DOHH2 (cell line): ENCODE data around the gene UNC13D.

ENCODE experiments used
- H3F3A ChIP-seq: fragments of 200-600 bp; sonication (generic), shearing (Covaris generic); 2 replicates; pipeline ENCODE4 v1.6.0; 2016; ENCODE audit warnings: antibody characterized with exemption, mild to moderate bottlenecking; ENCODE audit not compliant: control insufficient read depth, insufficient read depth
- H3K27ac ChIP-seq: fragments of 200-600 bp; sonication (generic); 2 replicates; pipeline ENCODE4 v1.5.1; 2014; ENCODE audit warnings: low read depth, mild to moderate bottlenecking, low read length, moderate library complexity
- H3K27me3 ChIP-seq: fragments of 200-600 bp; sonication (generic); 2 replicates; pipeline ENCODE4 v1.6.1; 2014; ENCODE audit warnings: mild to moderate bottlenecking, low read length, mixed read lengths; ENCODE audit not compliant: control insufficient read depth
- H3K36me3 ChIP-seq: fragments of 200-600 bp; sonication (generic); 2 replicates; pipeline ENCODE4 v1.6.1; 2014; ENCODE audit warnings: mild to moderate bottlenecking, low read length, moderate library complexity, mixed read lengths; ENCODE audit not compliant: control insufficient read depth
- H3K4me1 ChIP-seq: fragments of 200-600 bp; sonication (generic); 2 replicates; pipeline ENCODE4 v1.6.1; 2014; ENCODE audit warnings: mild to moderate bottlenecking, low read length, mixed read lengths; ENCODE audit not compliant: control insufficient read depth
- H3K4me2 ChIP-seq: fragments of 200-600 bp; sonication (generic); 2 replicates; pipeline ENCODE4 v1.6.0; 2014; ENCODE audit warnings: mild to moderate bottlenecking, low read length, moderate library complexity
- H3K4me3 ChIP-seq: fragments of 200-600 bp; sonication (generic); 2 replicates; pipeline ENCODE4 v1.5.1; 2014; ENCODE audit warnings: mild to moderate bottlenecking, low read length, mixed read lengths
- H3K79me2 ChIP-seq: fragments of 200-600 bp; sonication (generic); 2 replicates; pipeline ENCODE4 v1.6.1; 2014; ENCODE audit warnings: mild to moderate bottlenecking, low read length, mixed read lengths; ENCODE audit not compliant: control insufficient read depth
- H3K9me2 ChIP-seq: fragments of 200-600 bp; sonication (generic); replicated peaks from 2 replicates; pipeline ENCODE4 v1.6.1; 2014; ENCODE audit warnings: mild to moderate bottlenecking, low read length, mixed read lengths; ENCODE audit not compliant: control insufficient read depth
- H3K9me3 ChIP-seq: fragments of 200-600 bp; sonication (generic); 2 replicates; pipeline ENCODE4 v1.6.1; 2014; ENCODE audit warnings: antibody characterized with exemption, low read length, mixed read lengths; ENCODE audit not compliant: control insufficient read depth, insufficient read depth
- H4K20me1 ChIP-seq: fragments of 200-600 bp; sonication (generic); 2 replicates; pipeline ENCODE4 v1.6.0; 2014; ENCODE audit warnings: low read depth, mild to moderate bottlenecking, antibody characterized with exemption, low read length, moderate library complexity; ENCODE audit not compliant: control insufficient read depth, insufficient read depth
- EZH2phosphoT487 ChIP-seq: fragments of 200-600 bp; sonication (generic); IDR thresholded peaks from 2 replicates; pipeline ENCODE4 v1.6.1; 2017; ENCODE audit warnings: borderline replicate concordance, mild to moderate bottlenecking, antibody characterized with exemption, low read length, moderate library complexity, mixed read lengths
- TF ChIP-seq, protein P1 (sequence below): fragments of 200-600 bp; sonication (generic); IDR thresholded peaks from one replicate; pipeline ENCODE4 v1.5.1; 2014; ENCODE audit warnings: antibody characterized with exemption, mild to moderate bottlenecking, low read depth, low read length; ENCODE audit not compliant: poor library complexity, severe bottlenecking

UNC13D gene

DNA sequence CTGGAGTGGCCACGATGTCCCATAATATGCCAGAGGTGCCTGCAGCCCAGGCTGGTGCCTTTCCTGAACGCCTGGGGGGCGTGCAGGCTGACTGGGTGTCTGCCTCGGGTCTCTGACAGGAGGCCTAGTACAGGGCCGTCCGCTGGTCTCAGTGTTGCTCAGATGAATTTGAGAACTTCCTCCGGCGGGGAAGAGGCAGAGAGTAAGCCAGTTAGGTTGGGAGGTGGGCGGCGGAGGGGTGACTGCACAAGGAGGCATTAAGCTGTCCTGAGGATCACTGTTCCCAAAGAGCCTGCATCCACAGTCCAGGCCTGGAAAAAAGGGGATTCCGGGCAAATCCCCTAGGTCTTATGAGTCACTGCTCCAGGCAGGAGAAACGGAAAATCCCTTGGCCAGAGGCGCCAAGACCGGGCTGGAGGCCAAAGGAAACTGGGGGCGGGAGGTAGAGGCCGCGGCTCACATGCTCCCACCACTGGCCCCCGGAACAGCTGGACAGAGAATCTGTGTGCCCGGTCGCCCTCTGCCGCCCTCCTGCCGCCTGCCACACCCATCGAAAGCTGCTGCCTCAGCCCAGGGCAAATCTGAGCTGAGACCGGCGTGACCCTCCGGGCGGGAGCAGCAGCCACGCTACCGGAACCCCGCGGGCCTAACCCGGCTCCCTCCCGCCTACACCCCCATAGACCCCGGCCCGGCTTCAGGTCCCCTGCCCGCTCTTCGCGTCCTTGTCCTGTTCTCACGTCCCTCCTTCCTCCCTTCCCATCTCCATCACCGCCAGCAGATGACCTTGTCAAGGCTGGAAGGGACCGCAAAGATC is 32.9 kb upstream of the UNC13D start:
- Histone ChIP-seq H3K27me3 (peaks cover 11% of the 10 kb centered on the region), H3K4me3 (peak overlapping the region; percentile 75), H3K27ac (peak overlapping the region; percentile 80), H3F3A (0 out of 2 replicates have a peak, but pooled peaks cover 6% of the 10 kb centered on the region), H3K79me2 (peaks cover 15% of the 10 kb centered on the region), H4K20me1 (no peaks in the 10 kb centered on the region), H3K9me3 (no peaks in the 10 kb centered on the region), H3K4me2 (peak overlapping the region; percentile 98), H3K4me1 (peaks cover 40% of the 10 kb centered on the region), H3K36me3 (peaks cover 10% of the 10 kb centered on the region), H3K9me2 (no peaks in the 10 kb centered on the region)
- no peak for TF ChIP-seq EZH2phosphoT487
- TF ChIP-seq, protein P1, sequence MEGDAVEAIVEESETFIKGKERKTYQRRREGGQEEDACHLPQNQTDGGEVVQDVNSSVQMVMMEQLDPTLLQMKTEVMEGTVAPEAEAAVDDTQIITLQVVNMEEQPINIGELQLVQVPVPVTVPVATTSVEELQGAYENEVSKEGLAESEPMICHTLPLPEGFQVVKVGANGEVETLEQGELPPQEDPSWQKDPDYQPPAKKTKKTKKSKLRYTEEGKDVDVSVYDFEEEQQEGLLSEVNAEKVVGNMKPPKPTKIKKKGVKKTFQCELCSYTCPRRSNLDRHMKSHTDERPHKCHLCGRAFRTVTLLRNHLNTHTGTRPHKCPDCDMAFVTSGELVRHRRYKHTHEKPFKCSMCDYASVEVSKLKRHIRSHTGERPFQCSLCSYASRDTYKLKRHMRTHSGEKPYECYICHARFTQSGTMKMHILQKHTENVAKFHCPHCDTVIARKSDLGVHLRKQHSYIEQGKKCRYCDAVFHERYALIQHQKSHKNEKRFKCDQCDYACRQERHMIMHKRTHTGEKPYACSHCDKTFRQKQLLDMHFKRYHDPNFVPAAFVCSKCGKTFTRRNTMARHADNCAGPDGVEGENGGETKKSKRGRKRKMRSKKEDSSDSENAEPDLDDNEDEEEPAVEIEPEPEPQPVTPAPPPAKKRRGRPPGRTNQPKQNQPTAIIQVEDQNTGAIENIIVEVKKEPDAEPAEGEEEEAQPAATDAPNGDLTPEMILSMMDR: no peak

DNA sequence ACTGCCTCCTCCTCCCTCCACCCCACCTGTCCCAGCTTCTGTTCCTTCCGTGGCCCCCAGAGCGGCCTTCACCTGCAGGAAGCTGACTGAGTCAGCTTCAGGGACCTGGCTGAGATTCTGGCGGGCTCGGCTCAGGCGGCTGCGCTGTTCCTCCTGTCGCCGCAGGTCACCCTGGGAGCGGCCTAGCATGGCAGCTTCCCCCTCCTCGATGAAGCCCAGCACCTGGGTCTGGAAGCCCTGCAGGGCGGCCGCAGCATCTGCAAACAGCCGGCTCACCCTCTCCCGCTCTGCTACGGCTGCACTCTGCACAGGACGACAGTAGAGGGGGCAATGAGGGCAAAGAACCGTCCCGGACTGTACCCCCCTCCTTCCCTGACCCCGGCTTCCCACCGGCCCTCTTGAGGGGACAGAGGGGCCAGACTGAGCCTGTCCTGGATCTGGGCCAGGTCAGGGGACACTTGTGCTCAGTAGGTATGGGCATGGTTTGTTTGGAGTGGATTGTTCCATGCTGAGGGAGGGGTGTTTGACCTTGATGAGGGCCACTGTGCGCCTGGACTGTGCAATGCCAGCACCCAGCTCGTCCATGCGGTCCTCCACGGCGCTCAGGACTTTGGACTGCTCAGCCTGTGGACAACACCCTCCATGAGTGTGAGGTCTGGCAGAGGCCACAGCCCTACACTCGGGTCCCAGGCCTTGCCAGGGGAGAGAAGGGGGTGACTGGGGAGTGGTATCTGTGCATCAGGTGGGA is 32.2 kb upstream of the UNC13D start:
- TF ChIP-seq, protein P1: peak; percentile 74
- no peak for TF ChIP-seq EZH2phosphoT487
- Histone ChIP-seq H4K20me1 (no peaks in the 10 kb centered on the region), H3K27me3 (peaks cover 9% of the 10 kb centered on the region), H3K79me2 (peaks cover 15% of the 10 kb centered on the region), H3K4me3 (peak overlapping the region; percentile 75), H3K9me2 (no peaks in the 10 kb centered on the region), H3K4me1 (peaks cover 40% of the 10 kb centered on the region), H3K9me3 (no peaks in the 10 kb centered on the region), H3K27ac (peak overlapping the region; percentile 80), H3F3A (0 out of 2 replicates have a peak, but pooled peaks cover 6% of the 10 kb centered on the region), H3K36me3 (peaks cover 10% of the 10 kb centered on the region), H3K4me2 (peak overlapping the region; percentile 98)

DNA sequence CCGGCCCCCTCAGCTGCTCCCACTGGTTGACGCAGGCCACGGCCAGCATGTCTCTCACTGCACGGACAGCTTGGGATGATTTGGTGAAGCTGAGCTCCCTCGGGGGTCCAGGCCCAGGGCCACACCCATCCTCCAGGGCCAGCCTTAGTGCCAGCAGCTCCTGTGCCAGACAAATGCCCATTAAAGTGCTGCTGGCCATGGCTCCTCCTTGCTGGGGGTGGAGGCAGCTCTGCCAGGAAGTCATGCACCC is 31.7 kb upstream of the UNC13D start:
- no peak for TF ChIP-seq EZH2phosphoT487
- TF ChIP-seq, protein P1: no peak
- H3K27me3 ChIP-seq: peaks cover 8% of the 10 kb centered on the region
- H3K4me2 ChIP-seq: peak overlapping the region; percentile 98
- no peaks in the 10 kb centered on the region for H3K9me2 ChIP-seq
- peaks cover 10% of the 10 kb centered on the region for H3K36me3 ChIP-seq
- H4K20me1 ChIP-seq: no peaks in the 10 kb centered on the region
- H3F3A ChIP-seq: 0 out of 2 replicates have a peak, but pooled peaks cover 6% of the 10 kb centered on the region
- peaks cover 15% of the 10 kb centered on the region for H3K79me2 ChIP-seq
- peak overlapping the region; percentile 80 for H3K27ac ChIP-seq
- no peaks in the 10 kb centered on the region for H3K9me3 ChIP-seq
- peaks cover 40% of the 10 kb centered on the region for H3K4me1 ChIP-seq
- H3K4me3 ChIP-seq: peak overlapping the region; percentile 75
